Measurements from ENCODE around the gene ZNF230. TPM values are rescaled to one million over a fixed set of nuclear protein-coding genes. Genes with fewer than 3 reads are reported as not detected.

Gene ZNF230
- total RNA-seq, 1 donor: 7.2 TPM

GRCh38 chr19:44021221-44021620 is 18.5 kb downstream of the ZNF230 start:
- H3K27ac ChIP-seq (ENCODE audit: low read depth, low read length): no peak overlapping the region
- H3K9me3 ChIP-seq (ENCODE audit: low read depth, low read length): no peaks in the 10 kb centered on the region
- H4K20me1 ChIP-seq (ENCODE audit: insufficient read depth, low read length): no peaks in the 10 kb centered on the region
- no peak overlapping the region for H3K4me3 ChIP-seq (ENCODE audit: insufficient read depth, low read length)
- peaks cover 9% of the 10 kb centered on the region for H3K79me2 ChIP-seq (ENCODE audit: insufficient read depth, low read length)
- H3K36me3 ChIP-seq (ENCODE audit: insufficient read depth, low read length): no peaks in the 10 kb centered on the region
- H3K4me2 ChIP-seq (ENCODE audit: insufficient read depth, low read length): no peak overlapping the region
- DNase-seq (ENCODE audit: insufficient read length, low spot score, missing footprints): no peak
- no peak overlapping the region for H2AFZ ChIP-seq (ENCODE audit: low read length)
- no peaks in the 10 kb centered on the region for H3K27me3 ChIP-seq (ENCODE audit: insufficient read depth, low read length)
- TF ChIP-seq, protein P1, sequence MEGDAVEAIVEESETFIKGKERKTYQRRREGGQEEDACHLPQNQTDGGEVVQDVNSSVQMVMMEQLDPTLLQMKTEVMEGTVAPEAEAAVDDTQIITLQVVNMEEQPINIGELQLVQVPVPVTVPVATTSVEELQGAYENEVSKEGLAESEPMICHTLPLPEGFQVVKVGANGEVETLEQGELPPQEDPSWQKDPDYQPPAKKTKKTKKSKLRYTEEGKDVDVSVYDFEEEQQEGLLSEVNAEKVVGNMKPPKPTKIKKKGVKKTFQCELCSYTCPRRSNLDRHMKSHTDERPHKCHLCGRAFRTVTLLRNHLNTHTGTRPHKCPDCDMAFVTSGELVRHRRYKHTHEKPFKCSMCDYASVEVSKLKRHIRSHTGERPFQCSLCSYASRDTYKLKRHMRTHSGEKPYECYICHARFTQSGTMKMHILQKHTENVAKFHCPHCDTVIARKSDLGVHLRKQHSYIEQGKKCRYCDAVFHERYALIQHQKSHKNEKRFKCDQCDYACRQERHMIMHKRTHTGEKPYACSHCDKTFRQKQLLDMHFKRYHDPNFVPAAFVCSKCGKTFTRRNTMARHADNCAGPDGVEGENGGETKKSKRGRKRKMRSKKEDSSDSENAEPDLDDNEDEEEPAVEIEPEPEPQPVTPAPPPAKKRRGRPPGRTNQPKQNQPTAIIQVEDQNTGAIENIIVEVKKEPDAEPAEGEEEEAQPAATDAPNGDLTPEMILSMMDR (IDR thresholded peaks at IDR 0.05; ENCODE audit: extremely low read depth, low read depth, low read length): no peak
- H3K4me1 ChIP-seq (ENCODE audit: insufficient read depth, low read length): peaks cover 4% of the 10 kb centered on the region

DNA sequence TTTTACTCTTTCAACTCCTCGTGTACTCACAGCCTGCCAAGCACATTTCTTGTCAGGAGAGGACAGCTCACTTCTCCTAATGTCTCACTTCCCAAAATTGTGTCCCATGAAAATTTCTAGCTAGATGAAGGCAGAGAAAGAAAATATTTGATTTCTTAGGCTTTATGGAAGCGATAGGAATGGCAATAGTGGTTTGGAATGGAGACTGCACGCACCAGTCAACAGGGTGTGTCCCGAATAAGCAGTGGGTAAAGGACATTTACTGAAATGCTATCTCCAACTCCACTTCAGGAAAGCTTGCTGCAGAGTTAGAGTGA is 22.1 kb downstream of the ZNF230 start:
- no peaks in the 10 kb centered on the region for H3K27me3 ChIP-seq (ENCODE audit: insufficient read depth, low read length)
- peak overlapping the region; percentile 58 for H3K27ac ChIP-seq (ENCODE audit: low read depth, low read length)
- no peaks in the 10 kb centered on the region for H4K20me1 ChIP-seq (ENCODE audit: insufficient read depth, low read length)
- H3K9me3 ChIP-seq (ENCODE audit: low read depth, low read length): no peaks in the 10 kb centered on the region
- H3K4me1 ChIP-seq (ENCODE audit: insufficient read depth, low read length): peaks cover 5% of the 10 kb centered on the region
- peaks cover 13% of the 10 kb centered on the region for H3K79me2 ChIP-seq (ENCODE audit: insufficient read depth, low read length)
- peak overlapping the region; percentile 97 for H2AFZ ChIP-seq (ENCODE audit: low read length)
- peaks cover 27% of the 10 kb centered on the region for H3K36me3 ChIP-seq (ENCODE audit: insufficient read depth, low read length)
- TF ChIP-seq, protein P1 (IDR thresholded peaks at IDR 0.05; ENCODE audit: extremely low read depth, low read depth, low read length): no peak
- peak overlapping the region; percentile 93 for H3K4me2 ChIP-seq (ENCODE audit: insufficient read depth, low read length)
- DNase-seq (ENCODE audit: insufficient read length, low spot score, missing footprints): no peak
- H3K4me3 ChIP-seq (ENCODE audit: insufficient read depth, low read length): peak overlapping the region; percentile 93

GRCh38 chr19:44025217-44025936 is 22.6 kb downstream of the ZNF230 start, which contains the start of gene ZNF222:
Gene ZNF222 (plus strand): TSS chr19:44025379. CDS start chr19:44025437, 58 bp downstream.
- peak within 1 kb of the TSS; percentile 97 for H2AFZ ChIP-seq (ENCODE audit: low read length)
- H3K79me2 ChIP-seq (ENCODE audit: insufficient read depth, low read length): peaks cover 13% of the 10 kb centered on the region
- H3K27me3 ChIP-seq (ENCODE audit: insufficient read depth, low read length): no peaks in the 10 kb centered on the region
- TF ChIP-seq, protein P1 (IDR thresholded peaks at IDR 0.05; ENCODE audit: extremely low read depth, low read depth, low read length): no peak
- H3K9me3 ChIP-seq (ENCODE audit: low read depth, low read length): no peaks in the 10 kb centered on the region
- peak within 1 kb of the TSS; percentile 93 for H3K4me2 ChIP-seq (ENCODE audit: insufficient read depth, low read length)
- H3K4me3 ChIP-seq (ENCODE audit: insufficient read depth, low read length): peak within 1 kb of the TSS; percentile 93
- no peaks in the 10 kb centered on the region for H4K20me1 ChIP-seq (ENCODE audit: insufficient read depth, low read length)
- peak; percentile 92 for DNase-seq (ENCODE audit: insufficient read length, low spot score, missing footprints)
- peak within 1 kb of the TSS; percentile 58 for H3K27ac ChIP-seq (ENCODE audit: low read depth, low read length)
- H3K36me3 ChIP-seq (ENCODE audit: insufficient read depth, low read length): peaks cover 30% of the 10 kb centered on the region
- H3K4me1 ChIP-seq (ENCODE audit: insufficient read depth, low read length): peaks cover 5% of the 10 kb centered on the region

- Histone ChIP-seq H3K79me2 (ENCODE audit: insufficient read depth, low read length) (peaks cover 13% of the 10 kb centered on the region), H3K4me1 (ENCODE audit: insufficient read depth, low read length) (peaks cover 5% of the 10 kb centered on the region), H3K4me3 (ENCODE audit: insufficient read depth, low read length) (no peak overlapping the region), H2AFZ (ENCODE audit: low read length) (no peak overlapping the region), H3K9me3 (ENCODE audit: low read depth, low read length) (peaks cover 7% of the 10 kb centered on the region), H3K36me3 (ENCODE audit: insufficient read depth, low read length) (peaks cover 42% of the 10 kb centered on the region), H3K4me2 (ENCODE audit: insufficient read depth, low read length) (no peak overlapping the region), H3K27ac (ENCODE audit: low read depth, low read length) (no peak overlapping the region), H3K27me3 (ENCODE audit: insufficient read depth, low read length) (no peaks in the 10 kb centered on the region), H4K20me1 (ENCODE audit: insufficient read depth, low read length) (no peaks in the 10 kb centered on the region)
- no peak for DNase-seq (ENCODE audit: insufficient read length, low spot score, missing footprints)
- TF ChIP-seq, protein P1 (IDR thresholded peaks at IDR 0.05; ENCODE audit: extremely low read depth, low read depth, low read length): no peak
These were observed 23.9 kb downstream of the ZNF230 start for GRCh38 chr19:44026622-44027021.

All from osteoblast (primary cell).